Measurements from ENCODE around the gene SLC23A2.
"Not testable (repeated sequence)": the region's sequence is repeated elsewhere in the genome, so short reads cannot be mapped to it uniquely, and the experiment has no call there.

Gene SLC23A2

GRCh38 chr20:4850960-4851359, 150.3 kb downstream of the SLC23A2 start:
- ChIA-PET POLR2A (ENCODE audit: low non-redundant PET) (no interaction called here), CTCF (no interaction called here)
- no peak overlapping the region for H3K27ac ChIP-seq
- no peak for DNase-seq (ENCODE audit: low spot score)
- TF ChIP-seq CTCF (conservative IDR thresholded peaks at IDR 0.05; ENCODE audit: low read depth), result no peak

GRCh38 chr20:4848829-4849228, 152.5 kb downstream of the SLC23A2 start:
- DNase-seq (ENCODE audit: low spot score); H3K27ac ChIP-seq; POLR2A ChIA-PET (ENCODE audit: low non-redundant PET); CTCF ChIA-PET: not testable (repeated sequence)

- no peak for DNase-seq (ENCODE audit: low spot score)
- H3K27ac ChIP-seq, result no peak overlapping the region
- TF ChIP-seq CTCF (conservative IDR thresholded peaks at IDR 0.05; ENCODE audit: low read depth), result no peak
- CTCF ChIA-PET, result no interaction called here
- POLR2A ChIA-PET (ENCODE audit: low non-redundant PET), result no interaction called here
Observed at GRCh38 chr20:4848041-4848440, 153.3 kb downstream of the SLC23A2 start.

GRCh38 chr20:4846821-4847220, 154.5 kb downstream of the SLC23A2 start:
- no peak for DNase-seq (ENCODE audit: low spot score)
- CTCF ChIA-PET, result interaction anchor here (0.5 to 0.6 kb wide), 3 partner anchors 241 to 651 kb away, joined by 3 to 6 read pairs (median 4); no protein-coding TSS in a partner anchor
- no peak overlapping the region for H3K27ac ChIP-seq
- TF ChIP-seq CTCF (conservative IDR thresholded peaks at IDR 0.05; ENCODE audit: low read depth), result no peak
- POLR2A ChIA-PET (ENCODE audit: low non-redundant PET), result no interaction called here

- CTCF ChIA-PET, result interaction anchor here (0.7 kb wide), 1 partner anchor 16 kb away, joined by 3 read pairs; no protein-coding TSS in a partner anchor
- no peak overlapping the region for H3K27ac ChIP-seq
- DNase-seq (ENCODE audit: low spot score), result no peak
- TF ChIP-seq CTCF (conservative IDR thresholded peaks at IDR 0.05; ENCODE audit: low read depth), result no peak
- POLR2A ChIA-PET (ENCODE audit: low non-redundant PET), result no interaction called here
Observed at GRCh38 chr20:4844751-4845465, 156.4 kb downstream of the SLC23A2 start.

GRCh38 chr20:4844325-4844724, 157.0 kb downstream of the SLC23A2 start:
- DNase-seq (ENCODE audit: low spot score), result no peak
- ChIA-PET POLR2A (ENCODE audit: low non-redundant PET) (no interaction called here), CTCF (no interaction called here)
- no peak overlapping the region for H3K27ac ChIP-seq
- no peak for TF ChIP-seq CTCF (conservative IDR thresholded peaks at IDR 0.05; ENCODE audit: low read depth)

GRCh38 chr20:4840801-4841200, 160.5 kb downstream of the SLC23A2 start:
- POLR2A ChIA-PET (ENCODE audit: low non-redundant PET), result no interaction called here
- TF ChIP-seq CTCF (conservative IDR thresholded peaks at IDR 0.05; ENCODE audit: low read depth), result no peak
- DNase-seq (ENCODE audit: low spot score), result no peak
- H3K27ac ChIP-seq, result no peak overlapping the region
- CTCF ChIA-PET, result no interaction called here

Measured in RWPE1 (cell line).